Spleen (tissue), 11 donors: ENCODE results near the gene SZRD1. TPM values are rescaled to one million over a fixed set of nuclear protein-coding genes. Genes with fewer than 3 reads are reported as not detected.
A peak's percentile ranks its signal among the peaks of the same experiment; 100 is the strongest.

Experiments
- DNase-seq: peaks from one replicate; pipeline ENCODE4 v3.0.0-alpha.2; 2020
- H3K27ac ChIP-seq, 8 donors: fragments of 200-600 bp; sonication (generic) in 7 of 8; 1 replicate in 4 of 8; 2 replicates in 4 of 8; pipeline versions ENCODE4 v1.5.0 to v1.8.0; 2016 to 2021; ENCODE audit warnings: inconsistent platforms in 4 of 8, mild to moderate bottlenecking in 4 of 8, moderate library complexity in 1 of 8
- H3K27me3 ChIP-seq, 7 donors: fragments of 200-600 bp; sonication (generic) in 6 of 7; replicated peaks in 1 of 7; 1 replicate in 4 of 7; 2 replicates in 3 of 7; pipeline versions ENCODE4 v1.5.0 to v1.8.0; 2016 to 2021; ENCODE audit warnings: inconsistent platforms in 3 of 7, mild to moderate bottlenecking in 1 of 7
- H3K36me3 ChIP-seq, 6 donors: fragments of 200-600 bp; sonication (generic) in 5 of 6; 1 replicate in 4 of 6; 2 replicates in 2 of 6; pipeline versions ENCODE4 v1.5.0 to v1.8.0; 2016 to 2021; ENCODE audit warnings: inconsistent platforms in 2 of 6
- H3K4me1 ChIP-seq, 6 donors: fragments of 200-600 bp; sonication (generic) in 5 of 6; 1 replicate in 3 of 6; 2 replicates in 3 of 6; pipeline versions ENCODE4 v1.5.0 to v1.8.0; 2016 to 2021; ENCODE audit warnings: inconsistent platforms in 3 of 6
- H3K4me3 ChIP-seq, 8 donors: fragments of 200-600 bp; sonication (generic) in 7 of 8; 1 replicate in 4 of 8; 2 replicates in 4 of 8; pipeline versions ENCODE4 v1.5.0 to v1.8.0; 2016 to 2021; ENCODE audit warnings: inconsistent platforms in 4 of 8, mild to moderate bottlenecking in 4 of 8, moderate library complexity in 2 of 8
- H3K9me3 ChIP-seq, 8 donors: fragments of 200-600 bp; sonication (generic) in 7 of 8; 1 replicate in 4 of 8; 2 replicates in 4 of 8; pipeline versions ENCODE4 v1.5.0 to v1.8.0; 2016 to 2021; ENCODE audit warnings: inconsistent platforms in 4 of 8
- POLR2A ChIP-seq, 3 donors: fragments of 450-650 bp; IDR thresholded peaks; one replicate each; pipeline ENCODE4 v1.5.1; 2017; ENCODE audit warnings: antibody characterized with exemption in 3 of 3, mild to moderate bottlenecking in 1 of 3
- POLR2AphosphoS5 ChIP-seq, 3 donors: sonication (generic); formaldehyde crosslinking; IDR thresholded peaks; one replicate each; pipeline ENCODE4 v1.5.1; 2017; ENCODE audit warnings: antibody characterized with exemption in 3 of 3
- WGBS, 5 donors: extraction: QIAGEN DNeasy Blood & Tissue Kit in 3 of 5; methylation state at CpG; one replicate each; pipeline versions ENCODE4 v1.1.5 to v1.1.7; 2013 to 2018; 5-methylcytosine and 5-hydroxymethylcytosine counted together
- intact Hi-C: fragments of 100-400 bp; cut with DNase I; formaldehyde crosslinking; loops from one replicate; pipeline ENCODE4 v1.15.0; 2023; ENCODE audit warnings: low total_unique reads
- polyA plus RNA-seq, 3 donors: library from polyadenylated mRNA; stranded (reverse); fragments of 200-250 nt; gene quantifications; one replicate each; pipeline ENCODE4 v1.2.1, GENCODE V29; 2013
- total RNA-seq, 7 donors: library from RNA; depleted of rRNA in 3 of 7; stranded (reverse); fragments of >200 nt in 3 of 7; fragmentation: NEBNext Ultra II Directional in 4 of 7; extraction: Animal tissue kit (Norgen Biotek cat#: 25700) in 4 of 7; gene quantifications; one replicate each; pipeline versions ENCODE4 v1.1.0 to v1.2.1, GENCODE V29; 2016 to 2021
- TF ChIP-seq, protein P1 (sequence below), 11 experiments: fragments of 200-600 bp in 7 of 11; fragments of 450-650 bp in 4 of 11; sonication (generic) in 4 of 11; IDR thresholded peaks in 8 of 11; conservative IDR thresholded peaks in 3 of 11; 1 replicate in 7 of 11; 2 replicates in 4 of 11; pipeline versions ENCODE4 v1.4.0 to v1.8.0; 2016 to 2021; ENCODE audit warnings: antibody characterized with exemption in 11 of 11, inconsistent platforms in 4 of 11, mild to moderate bottlenecking in 1 of 11
- donor health status: healthy with polysubstance abuse.
- donor health status: DM: no; HTN: no; CAD: no; lungs with moderate emphysema.
- donor health status: DM: no; HTN: no; CAD: no.
- donor health status: Bipolar disorder and iron deficiency.
- donor health status: healthy.
- donor health status: DM: no; HTN: no; CAD: no.
- donor health status: DM: yes; HTN: yes; CAD: no.

The SZRD1 gene
- total and polyA plus RNA-seq, 10 donors, result 37.8 to 129 (median 84.6) TPM

DNA sequence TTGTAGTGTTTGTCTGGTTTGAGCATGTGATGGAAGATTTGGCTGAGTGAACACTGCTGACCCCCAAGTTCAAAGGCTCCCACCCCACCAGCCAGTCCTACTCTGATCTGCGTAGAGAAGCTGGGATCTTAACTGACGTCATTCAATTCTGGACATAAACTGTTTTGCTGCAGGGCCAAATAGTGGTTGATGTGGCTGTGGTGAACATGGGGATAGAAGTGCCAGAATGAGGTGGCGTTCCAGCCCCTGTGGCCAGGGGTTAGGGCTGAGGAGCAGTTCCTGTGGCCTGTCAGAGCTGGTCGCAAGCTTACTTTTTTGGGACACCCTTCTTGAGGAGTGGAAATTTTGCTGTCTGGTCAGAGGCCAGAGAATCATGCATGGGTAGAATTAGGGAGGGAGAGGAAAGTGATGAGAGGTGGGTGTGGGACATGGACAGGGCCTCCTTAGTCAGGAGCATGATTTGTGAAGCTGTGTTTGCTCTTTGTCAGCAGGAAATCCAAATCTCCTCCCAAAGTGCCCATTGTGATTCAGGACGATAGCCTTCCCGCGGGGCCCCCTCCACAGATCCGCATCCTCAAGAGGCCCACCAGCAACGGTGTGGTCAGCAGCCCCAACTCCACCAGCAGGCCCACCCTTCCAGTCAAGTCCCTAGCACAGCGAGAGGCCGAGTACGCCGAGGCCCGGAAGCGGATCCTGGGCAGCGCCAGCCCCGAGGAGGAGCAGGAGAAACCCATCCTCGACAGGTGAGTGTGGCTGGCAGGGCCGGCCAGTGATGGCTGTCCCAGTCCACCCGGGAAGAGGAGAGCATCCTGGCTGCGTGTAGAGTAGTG lies 25.9 kb downstream of the SZRD1 start:
- intact Hi-C loops, result no loop called here
- peaks cover 32 to 95% (median 70%) of the 10 kb centered on the region in 6 donors for H3K4me1 ChIP-seq
- peak overlapping the region in 5 of 8 donors; percentile 25 to 74 (median 57) for H3K27ac ChIP-seq
- H3K36me3 ChIP-seq, result peaks cover 0 to 67% (median 46%) of the 10 kb centered on the region in 6 donors
- 68 to 86% (median 82%) methylated on average over 13 to 21 of the region's 21 CpGs for WGBS, 5 donors
- TF ChIP-seq POLR2A (IDR thresholded peaks at IDR 0.05), result no peak
- TF ChIP-seq, protein P1, sequence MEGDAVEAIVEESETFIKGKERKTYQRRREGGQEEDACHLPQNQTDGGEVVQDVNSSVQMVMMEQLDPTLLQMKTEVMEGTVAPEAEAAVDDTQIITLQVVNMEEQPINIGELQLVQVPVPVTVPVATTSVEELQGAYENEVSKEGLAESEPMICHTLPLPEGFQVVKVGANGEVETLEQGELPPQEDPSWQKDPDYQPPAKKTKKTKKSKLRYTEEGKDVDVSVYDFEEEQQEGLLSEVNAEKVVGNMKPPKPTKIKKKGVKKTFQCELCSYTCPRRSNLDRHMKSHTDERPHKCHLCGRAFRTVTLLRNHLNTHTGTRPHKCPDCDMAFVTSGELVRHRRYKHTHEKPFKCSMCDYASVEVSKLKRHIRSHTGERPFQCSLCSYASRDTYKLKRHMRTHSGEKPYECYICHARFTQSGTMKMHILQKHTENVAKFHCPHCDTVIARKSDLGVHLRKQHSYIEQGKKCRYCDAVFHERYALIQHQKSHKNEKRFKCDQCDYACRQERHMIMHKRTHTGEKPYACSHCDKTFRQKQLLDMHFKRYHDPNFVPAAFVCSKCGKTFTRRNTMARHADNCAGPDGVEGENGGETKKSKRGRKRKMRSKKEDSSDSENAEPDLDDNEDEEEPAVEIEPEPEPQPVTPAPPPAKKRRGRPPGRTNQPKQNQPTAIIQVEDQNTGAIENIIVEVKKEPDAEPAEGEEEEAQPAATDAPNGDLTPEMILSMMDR (IDR thresholded peaks at IDR 0.05 in 8 of 11, conservative IDR thresholded peaks at IDR 0.05 in 3 of 11), result no peak
- peak in 2 of 3 donors; percentile 43 to 58 for TF ChIP-seq POLR2AphosphoS5 (IDR thresholded peaks at IDR 0.05)
- H3K9me3 ChIP-seq, result no peaks in the 10 kb centered on the region
- H3K27me3 ChIP-seq, result no peaks in the 10 kb centered on the region
- DNase-seq, result no peak
- H3K4me3 ChIP-seq, result no peak overlapping the region

DNA sequence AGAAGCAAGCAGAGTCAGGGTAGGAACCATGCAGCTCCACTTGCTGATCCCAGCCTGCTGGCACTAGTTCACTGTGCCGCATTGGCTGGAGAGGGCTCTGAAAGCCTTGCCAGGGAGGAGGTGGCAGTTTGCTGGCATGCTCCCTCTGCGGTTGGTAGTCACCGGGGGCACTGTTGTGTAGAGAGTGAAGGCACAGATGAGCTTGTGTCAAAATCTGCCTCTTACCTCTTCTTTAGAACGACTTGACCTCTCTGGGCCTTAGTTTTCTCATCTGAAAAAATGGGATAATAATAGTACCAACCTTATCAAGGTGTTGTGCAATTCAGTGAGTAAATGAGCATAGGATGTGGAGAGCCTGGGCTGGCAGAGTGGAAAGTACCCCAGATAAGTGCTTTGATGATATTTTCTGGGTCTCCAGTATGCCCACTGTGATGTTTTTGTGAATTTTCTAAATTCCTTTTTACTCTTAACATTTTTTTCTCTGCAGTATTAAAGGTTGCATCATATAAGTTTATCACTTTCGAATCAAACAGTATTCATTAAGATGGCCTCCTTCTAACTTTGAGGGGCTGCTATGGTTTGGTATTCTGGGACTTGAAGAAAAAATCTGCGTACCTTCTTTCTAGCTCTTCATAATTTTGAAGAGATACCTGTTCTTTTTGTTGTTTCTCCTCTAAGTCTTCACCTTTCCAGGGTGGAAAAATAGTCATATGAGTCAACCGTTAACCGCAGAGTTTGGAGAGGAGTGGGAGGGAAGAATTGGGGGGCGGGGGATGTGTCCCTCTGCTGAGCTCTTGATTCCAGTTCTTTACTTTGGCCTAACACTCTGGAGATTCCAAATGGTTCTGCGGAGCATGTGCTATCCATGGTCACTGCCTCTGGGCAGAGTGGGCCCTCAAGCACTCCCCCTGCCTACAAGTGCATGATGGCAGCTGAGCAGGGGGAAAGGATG lies 26.8 kb downstream of the SZRD1 start:
- Histone ChIP-seq H3K9me3 (no peaks in the 10 kb centered on the region), H3K27ac (peak overlapping the region in 5 of 8 donors; percentile 25 to 74 (median 57)), H3K4me3 (no peak overlapping the region), H3K27me3 (no peaks in the 10 kb centered on the region), H3K36me3 (peaks cover 0 to 76% (median 49%) of the 10 kb centered on the region in 6 donors), H3K4me1 (peaks cover 27 to 89% (median 65%) of the 10 kb centered on the region in 6 donors)
- no peak for DNase-seq
- 86 to 92% (median 89%) methylated on average over 10 of the region's 10 CpGs for WGBS, 5 donors
- TF ChIP-seq POLR2A (IDR thresholded peaks at IDR 0.05) (no peak), POLR2AphosphoS5 (IDR thresholded peaks at IDR 0.05) (no peak)
- TF ChIP-seq, protein P1 (IDR thresholded peaks at IDR 0.05 in 8 of 11, conservative IDR thresholded peaks at IDR 0.05 in 3 of 11), result no peak
- intact Hi-C loops, result no loop called here

DNA sequence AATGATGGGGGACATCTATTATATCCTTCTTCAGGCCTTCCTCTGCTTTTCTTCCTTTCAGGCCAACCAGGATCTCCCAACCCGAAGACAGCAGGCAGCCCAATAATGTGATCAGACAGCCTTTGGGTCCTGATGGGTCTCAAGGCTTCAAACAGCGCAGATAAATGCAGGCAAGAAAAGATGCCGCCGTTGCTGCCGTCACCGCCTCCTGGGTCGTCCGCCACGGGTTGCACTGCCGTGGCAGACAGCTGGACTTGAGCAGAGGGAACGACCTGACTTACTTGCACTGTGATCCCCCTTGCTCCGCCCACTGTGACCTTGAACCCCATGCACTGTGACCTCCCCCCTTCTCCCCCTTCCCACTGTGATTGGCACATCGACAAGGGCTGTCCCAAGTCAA lies 27.9 kb downstream of the SZRD1 start:
- peaks cover 19 to 78% (median 55%) of the 10 kb centered on the region in 6 donors for H3K4me1 ChIP-seq
- peak; percentile 33 to 64 (median 42) for TF ChIP-seq POLR2AphosphoS5 (IDR thresholded peaks at IDR 0.05)
- TF ChIP-seq, protein P1 (IDR thresholded peaks at IDR 0.05 in 8 of 11, conservative IDR thresholded peaks at IDR 0.05 in 3 of 11), result no peak
- H3K27me3 ChIP-seq, result no peaks in the 10 kb centered on the region
- WGBS, 5 donors, result 89 to 91% (median 90%) methylated on average over 12 to 13 of the region's 13 CpGs
- no peak for DNase-seq
- H3K27ac ChIP-seq, result peak overlapping the region in 2 of 8 donors; percentile 8 to 74
- H3K9me3 ChIP-seq, result no peaks in the 10 kb centered on the region
- intact Hi-C loops, result no loop called here
- no peak overlapping the region for H3K4me3 ChIP-seq
- peaks cover 0 to 87% (median 54%) of the 10 kb centered on the region in 6 donors for H3K36me3 ChIP-seq
